ENCODE measurements around the gene MAGEB17.
"Not testable (repeated sequence)": the region's sequence is repeated elsewhere in the genome, so short reads cannot be mapped to it uniquely, and the experiment has no call there.

MAGEB17 gene

DNA sequence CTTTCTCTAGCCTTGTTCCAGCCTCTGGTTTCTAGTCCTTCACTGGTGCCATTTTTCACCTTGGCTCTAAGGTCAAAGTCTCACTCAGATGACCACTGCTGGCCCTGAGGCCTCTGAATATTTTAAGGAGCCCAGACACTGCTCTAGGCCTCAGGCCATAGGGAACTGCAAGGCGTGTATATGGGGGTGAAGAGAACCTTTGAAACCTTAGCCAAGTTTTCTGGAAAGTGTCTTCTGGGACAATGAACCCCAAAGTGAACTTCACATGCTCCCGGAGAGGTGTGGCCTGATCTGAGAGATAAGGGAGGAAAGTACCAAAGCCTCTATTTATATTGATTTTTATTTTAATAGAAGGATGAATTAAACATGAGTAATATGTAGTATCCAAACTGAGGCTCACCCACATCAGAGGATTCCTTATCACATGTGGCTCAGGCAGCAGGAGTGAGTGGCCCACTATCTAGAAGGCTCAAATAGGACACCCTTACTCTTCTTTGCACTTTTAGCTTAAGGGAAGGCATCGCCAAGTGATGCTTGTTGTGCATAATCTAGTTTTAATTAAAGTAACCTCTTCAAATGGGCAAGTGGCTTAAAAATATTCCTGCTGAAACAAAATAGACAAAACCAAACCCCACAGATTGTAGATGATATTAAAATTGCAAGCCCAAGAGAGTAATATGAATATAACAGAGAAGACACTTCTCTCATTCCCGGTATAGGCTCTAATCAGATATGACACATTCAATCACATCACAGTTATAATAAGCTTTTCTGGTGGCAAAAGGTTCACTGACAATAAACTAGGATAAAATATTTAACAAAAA, 25.6 kb upstream of the MAGEB17 start:
- FAIRE-seq (no peak), DNase-seq (ENCODE audit: insufficient read length, low spot score) (no peak)
- TF ChIP-seq, protein P1, sequence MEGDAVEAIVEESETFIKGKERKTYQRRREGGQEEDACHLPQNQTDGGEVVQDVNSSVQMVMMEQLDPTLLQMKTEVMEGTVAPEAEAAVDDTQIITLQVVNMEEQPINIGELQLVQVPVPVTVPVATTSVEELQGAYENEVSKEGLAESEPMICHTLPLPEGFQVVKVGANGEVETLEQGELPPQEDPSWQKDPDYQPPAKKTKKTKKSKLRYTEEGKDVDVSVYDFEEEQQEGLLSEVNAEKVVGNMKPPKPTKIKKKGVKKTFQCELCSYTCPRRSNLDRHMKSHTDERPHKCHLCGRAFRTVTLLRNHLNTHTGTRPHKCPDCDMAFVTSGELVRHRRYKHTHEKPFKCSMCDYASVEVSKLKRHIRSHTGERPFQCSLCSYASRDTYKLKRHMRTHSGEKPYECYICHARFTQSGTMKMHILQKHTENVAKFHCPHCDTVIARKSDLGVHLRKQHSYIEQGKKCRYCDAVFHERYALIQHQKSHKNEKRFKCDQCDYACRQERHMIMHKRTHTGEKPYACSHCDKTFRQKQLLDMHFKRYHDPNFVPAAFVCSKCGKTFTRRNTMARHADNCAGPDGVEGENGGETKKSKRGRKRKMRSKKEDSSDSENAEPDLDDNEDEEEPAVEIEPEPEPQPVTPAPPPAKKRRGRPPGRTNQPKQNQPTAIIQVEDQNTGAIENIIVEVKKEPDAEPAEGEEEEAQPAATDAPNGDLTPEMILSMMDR (IDR thresholded peaks at IDR 0.05; ENCODE audit: insufficient read depth, missing control alignments), result no peak

DNA sequence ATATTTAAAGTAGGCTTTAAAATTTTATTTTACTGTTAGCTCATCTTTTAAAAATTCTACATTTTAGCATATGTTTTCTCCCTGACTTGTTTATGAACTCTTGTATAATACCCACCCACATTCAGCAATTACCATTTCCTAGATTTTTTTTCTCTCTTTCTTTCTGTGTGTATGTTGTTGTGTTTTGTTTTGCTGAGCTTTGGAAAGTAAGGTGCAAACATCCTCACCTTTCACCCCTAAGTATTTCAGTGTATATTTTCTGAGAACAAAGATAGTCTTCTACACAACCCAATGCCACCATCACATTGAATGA, 25.1 kb upstream of the MAGEB17 start:
- FAIRE-seq, result no peak
- TF ChIP-seq, protein P1 (IDR thresholded peaks at IDR 0.05; ENCODE audit: insufficient read depth, missing control alignments), result no peak

DNA sequence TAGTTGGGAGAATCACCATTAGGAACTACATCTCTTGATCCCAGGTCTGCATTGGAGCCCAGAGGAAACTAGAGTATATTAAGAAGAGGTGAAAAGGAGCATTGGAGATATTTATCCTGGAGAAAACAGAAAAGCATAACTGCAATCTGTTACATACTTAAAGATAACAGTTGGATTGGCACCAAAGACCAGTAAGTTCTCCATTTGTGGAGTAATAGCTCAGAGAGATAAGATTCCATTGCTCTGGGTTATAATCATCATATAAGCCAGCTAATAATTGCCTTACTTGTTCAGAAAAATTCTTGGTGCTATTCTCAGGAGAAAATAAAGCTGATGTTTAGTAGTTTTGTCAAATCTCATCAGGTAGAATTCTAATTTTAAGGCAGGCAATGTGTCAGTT, 23.3 kb upstream of the MAGEB17 start:
- TF ChIP-seq, protein P1 (IDR thresholded peaks at IDR 0.05; ENCODE audit: insufficient read depth, missing control alignments), result no peak
- FAIRE-seq (no peak), DNase-seq (ENCODE audit: insufficient read length, low spot score) (no peak)

More for the DNA sequence above, 25.1 kb upstream of the MAGEB17 start:
- DNase-seq (ENCODE audit: insufficient read length, low spot score), result no peak

DNA sequence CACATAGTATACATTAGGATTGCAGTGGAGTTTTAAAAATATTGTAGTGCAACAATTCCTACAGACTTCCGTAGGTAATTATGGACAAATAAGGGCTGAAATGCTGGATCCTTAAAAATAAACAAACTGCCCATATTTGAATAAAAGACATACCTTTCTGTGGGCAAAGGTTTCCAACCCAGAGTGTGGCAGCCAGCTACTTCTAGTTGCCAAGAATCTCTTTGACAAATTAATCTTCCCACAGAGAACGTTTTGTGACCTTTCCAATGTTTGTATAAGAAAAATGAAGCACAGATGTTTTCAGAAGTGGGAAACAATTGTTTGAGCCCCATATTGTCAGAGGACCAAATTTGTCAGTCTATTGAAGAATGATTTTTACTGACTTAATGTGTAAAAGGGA, 22.9 kb upstream of the MAGEB17 start:
- TF ChIP-seq, protein P1 (IDR thresholded peaks at IDR 0.05; ENCODE audit: insufficient read depth, missing control alignments), result no peak
- FAIRE-seq (no peak), DNase-seq (ENCODE audit: insufficient read length, low spot score) (no peak)

DNA sequence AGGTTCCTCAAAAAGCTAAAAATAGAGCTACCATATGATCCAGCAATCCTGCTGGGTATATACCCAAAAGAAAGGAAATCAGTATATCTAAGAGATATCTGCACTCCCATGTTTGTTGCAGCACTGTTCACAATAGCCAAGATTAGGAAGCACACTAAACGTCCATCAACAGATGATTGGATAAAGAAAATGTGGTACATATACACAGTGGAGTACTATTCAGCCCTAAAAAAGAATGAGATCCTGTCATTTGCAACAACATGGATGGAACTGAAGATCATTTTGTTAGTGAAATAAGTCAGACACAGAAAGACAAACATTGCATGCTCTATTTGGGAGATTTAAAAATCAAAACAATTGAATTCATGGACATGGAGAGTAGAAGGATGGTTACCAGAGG, 22.2 kb upstream of the MAGEB17 start:
- FAIRE-seq; DNase-seq (ENCODE audit: insufficient read length, low spot score): not testable (repeated sequence)

DNA sequence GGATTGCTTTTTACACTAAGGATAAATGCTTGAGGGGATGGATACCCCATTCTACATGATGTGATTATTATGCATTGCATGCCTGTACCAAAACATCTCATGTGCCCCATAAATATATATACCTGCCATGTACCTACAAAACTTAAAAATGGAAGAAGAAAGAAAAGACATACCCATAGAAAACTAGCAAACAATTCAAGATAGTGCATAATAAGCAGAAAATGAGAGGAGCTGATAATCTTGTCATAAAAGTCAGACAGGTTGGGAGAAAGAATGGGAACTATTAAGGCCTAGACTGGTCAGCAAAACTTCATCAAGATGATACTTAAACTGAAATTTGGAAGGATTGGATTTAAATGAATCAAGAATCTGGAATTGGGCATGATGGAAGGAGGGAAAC, 21.6 kb upstream of the MAGEB17 start:
- no peak for FAIRE-seq
- DNase-seq (ENCODE audit: insufficient read length, low spot score), result no peak
- TF ChIP-seq, protein P1 (IDR thresholded peaks at IDR 0.05; ENCODE audit: insufficient read depth, missing control alignments), result no peak

DNA sequence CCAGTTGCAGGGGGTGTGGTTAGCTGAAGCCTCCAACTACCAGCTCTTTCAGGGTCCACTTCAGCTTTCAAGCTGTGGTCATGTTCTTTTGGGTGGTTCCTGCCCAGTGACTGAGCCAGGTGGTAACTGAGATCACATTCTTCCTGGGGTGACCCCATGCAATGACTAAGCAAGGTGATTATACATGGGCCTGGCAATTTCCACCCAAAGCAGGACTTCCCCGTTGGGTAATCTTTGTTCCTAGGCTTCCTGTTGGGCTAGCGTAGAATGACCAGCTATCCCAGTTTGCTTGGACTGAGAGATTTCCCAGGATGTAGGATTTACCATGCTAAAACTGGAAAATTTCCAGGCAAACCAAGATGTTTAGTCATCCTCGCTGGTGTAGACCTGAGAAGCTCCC, 18.4 kb upstream of the MAGEB17 start:
- FAIRE-seq, result no peak
- DNase-seq (ENCODE audit: insufficient read length, low spot score), result no peak
- TF ChIP-seq, protein P1 (IDR thresholded peaks at IDR 0.05; ENCODE audit: insufficient read depth, missing control alignments), result no peak

All from D721Med (cell line).